ENCODE data around the gene TCP10L.
A peak's percentile ranks its signal among the peaks of the same experiment; 100 is the strongest.

DNA sequence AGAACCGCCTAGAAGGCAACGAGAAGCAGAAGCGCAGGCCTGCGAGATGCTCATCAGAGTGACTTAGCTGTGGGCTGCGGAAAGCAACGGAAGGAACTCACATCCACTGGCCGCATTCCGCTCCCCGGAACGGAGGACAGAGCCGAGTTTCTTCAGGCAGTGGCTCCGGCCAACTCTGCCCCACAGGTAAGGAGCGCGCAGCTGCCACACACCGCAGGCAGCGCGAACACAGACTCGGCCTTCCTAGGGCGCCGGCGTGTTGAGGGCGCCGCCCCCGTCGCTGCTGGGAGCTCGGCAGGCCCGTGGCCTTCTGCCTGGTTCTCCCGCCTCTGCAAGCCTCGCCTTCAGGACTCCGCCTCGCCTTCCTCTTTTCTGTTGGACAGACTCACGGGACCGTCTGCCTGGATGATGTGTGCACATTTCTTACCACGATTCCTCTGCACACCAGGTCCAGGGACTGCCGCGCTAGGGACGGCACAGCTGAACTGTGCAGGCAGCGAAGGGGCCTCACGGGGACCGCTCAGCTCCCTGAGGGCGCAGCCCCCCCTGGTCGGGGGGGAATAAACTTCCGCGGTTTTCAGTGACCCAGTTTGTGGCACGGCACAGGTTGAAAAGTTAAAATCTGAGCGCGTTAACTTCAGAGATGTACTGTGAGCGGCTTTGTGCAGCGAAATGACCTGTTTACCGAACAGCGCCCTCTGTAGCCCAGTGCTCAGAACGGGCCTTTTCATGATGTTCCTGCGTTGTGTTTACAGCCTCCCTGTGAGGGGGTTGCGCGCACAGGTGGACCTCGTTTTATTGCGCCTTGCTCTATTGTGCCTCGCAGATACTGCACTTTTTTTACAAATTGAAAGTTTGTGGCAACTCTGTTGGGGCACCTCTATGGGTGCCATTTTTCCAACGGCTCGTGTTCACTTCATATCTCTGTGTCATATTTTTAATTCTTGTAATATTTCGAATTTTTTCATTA, 15.8 kb downstream of the TCP10L start:
- TF ChIP-seq, protein P1, sequence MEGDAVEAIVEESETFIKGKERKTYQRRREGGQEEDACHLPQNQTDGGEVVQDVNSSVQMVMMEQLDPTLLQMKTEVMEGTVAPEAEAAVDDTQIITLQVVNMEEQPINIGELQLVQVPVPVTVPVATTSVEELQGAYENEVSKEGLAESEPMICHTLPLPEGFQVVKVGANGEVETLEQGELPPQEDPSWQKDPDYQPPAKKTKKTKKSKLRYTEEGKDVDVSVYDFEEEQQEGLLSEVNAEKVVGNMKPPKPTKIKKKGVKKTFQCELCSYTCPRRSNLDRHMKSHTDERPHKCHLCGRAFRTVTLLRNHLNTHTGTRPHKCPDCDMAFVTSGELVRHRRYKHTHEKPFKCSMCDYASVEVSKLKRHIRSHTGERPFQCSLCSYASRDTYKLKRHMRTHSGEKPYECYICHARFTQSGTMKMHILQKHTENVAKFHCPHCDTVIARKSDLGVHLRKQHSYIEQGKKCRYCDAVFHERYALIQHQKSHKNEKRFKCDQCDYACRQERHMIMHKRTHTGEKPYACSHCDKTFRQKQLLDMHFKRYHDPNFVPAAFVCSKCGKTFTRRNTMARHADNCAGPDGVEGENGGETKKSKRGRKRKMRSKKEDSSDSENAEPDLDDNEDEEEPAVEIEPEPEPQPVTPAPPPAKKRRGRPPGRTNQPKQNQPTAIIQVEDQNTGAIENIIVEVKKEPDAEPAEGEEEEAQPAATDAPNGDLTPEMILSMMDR (conservative IDR thresholded peaks at IDR 0.05; ENCODE audit: low read depth, low read length): peak; percentile 93
- no peak for TF ChIP-seq EZH2 (IDR thresholded peaks at IDR 0.05; ENCODE audit: borderline replicate concordance, low read depth, low read length, poor library complexity, severe bottlenecking)
